C4-2B (cell line): ENCODE measurements around the gene LRRC4C.

ENCODE experiments used
- ZFX ChIP-seq: fragments of 450-650 bp; IDR thresholded peaks from 2 replicates; pipeline ENCODE4 v1.6.1; 2017
- TF ChIP-seq, protein P1 (sequence below): fragments of 450-650 bp; conservative IDR thresholded peaks from 2 replicates; pipeline ENCODE4 v1.5.1; 2017; ENCODE audit warnings: mild to moderate bottlenecking

DNA sequence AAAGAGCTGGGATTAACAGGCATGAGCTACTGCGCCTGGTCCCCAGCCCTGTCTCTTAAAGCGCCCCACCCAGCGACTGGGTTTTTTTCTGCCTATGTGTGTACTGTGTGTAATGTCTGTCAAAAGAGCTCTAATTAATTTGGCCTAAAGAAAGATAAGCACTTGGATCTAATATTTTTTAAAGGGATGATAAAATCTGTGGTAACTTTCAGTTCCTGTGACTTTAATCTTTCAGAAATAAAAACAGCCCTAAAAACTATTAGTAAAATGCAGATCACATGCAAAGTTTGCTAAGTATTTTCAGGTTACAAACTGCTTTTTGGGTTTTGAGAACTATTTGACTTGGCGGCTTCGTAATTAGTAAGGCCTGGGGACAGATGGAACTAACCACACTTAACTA lies 1358.7 kb downstream of the LRRC4C start:
- TF ChIP-seq, protein P1, sequence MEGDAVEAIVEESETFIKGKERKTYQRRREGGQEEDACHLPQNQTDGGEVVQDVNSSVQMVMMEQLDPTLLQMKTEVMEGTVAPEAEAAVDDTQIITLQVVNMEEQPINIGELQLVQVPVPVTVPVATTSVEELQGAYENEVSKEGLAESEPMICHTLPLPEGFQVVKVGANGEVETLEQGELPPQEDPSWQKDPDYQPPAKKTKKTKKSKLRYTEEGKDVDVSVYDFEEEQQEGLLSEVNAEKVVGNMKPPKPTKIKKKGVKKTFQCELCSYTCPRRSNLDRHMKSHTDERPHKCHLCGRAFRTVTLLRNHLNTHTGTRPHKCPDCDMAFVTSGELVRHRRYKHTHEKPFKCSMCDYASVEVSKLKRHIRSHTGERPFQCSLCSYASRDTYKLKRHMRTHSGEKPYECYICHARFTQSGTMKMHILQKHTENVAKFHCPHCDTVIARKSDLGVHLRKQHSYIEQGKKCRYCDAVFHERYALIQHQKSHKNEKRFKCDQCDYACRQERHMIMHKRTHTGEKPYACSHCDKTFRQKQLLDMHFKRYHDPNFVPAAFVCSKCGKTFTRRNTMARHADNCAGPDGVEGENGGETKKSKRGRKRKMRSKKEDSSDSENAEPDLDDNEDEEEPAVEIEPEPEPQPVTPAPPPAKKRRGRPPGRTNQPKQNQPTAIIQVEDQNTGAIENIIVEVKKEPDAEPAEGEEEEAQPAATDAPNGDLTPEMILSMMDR = no peak
- TF ChIP-seq ZFX = no peak
